Measurements from ENCODE around the gene PRSS27.
"Not testable (repeated sequence)": the region's sequence is repeated elsewhere in the genome, so short reads cannot be mapped to it uniquely, and the experiment has no call there.

DNA sequence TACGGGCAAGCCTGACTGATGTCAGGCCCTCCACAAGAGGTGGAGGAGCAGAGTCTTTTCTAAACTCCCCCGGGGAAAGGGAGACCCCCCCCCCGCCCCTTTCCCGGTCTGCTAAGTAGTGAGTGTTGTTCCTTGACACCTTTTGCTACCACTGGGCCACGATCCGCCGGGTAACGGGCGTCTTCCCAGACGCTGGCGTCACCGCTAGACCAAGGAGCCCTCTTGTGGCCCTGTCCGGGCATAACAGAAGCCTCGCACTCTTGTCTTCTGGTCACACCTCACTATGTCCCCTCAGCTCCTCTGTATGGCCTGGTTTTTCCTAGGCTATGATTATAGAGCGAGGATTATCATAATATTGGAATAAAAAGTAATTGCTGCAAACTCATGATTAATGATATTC is 50.0 kb downstream of the PRSS27 start:
- TF ChIP-seq POLR2A (IDR thresholded peaks at IDR 0.05) = not testable (repeated sequence)
- TF ChIP-seq, protein P1, sequence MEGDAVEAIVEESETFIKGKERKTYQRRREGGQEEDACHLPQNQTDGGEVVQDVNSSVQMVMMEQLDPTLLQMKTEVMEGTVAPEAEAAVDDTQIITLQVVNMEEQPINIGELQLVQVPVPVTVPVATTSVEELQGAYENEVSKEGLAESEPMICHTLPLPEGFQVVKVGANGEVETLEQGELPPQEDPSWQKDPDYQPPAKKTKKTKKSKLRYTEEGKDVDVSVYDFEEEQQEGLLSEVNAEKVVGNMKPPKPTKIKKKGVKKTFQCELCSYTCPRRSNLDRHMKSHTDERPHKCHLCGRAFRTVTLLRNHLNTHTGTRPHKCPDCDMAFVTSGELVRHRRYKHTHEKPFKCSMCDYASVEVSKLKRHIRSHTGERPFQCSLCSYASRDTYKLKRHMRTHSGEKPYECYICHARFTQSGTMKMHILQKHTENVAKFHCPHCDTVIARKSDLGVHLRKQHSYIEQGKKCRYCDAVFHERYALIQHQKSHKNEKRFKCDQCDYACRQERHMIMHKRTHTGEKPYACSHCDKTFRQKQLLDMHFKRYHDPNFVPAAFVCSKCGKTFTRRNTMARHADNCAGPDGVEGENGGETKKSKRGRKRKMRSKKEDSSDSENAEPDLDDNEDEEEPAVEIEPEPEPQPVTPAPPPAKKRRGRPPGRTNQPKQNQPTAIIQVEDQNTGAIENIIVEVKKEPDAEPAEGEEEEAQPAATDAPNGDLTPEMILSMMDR (IDR thresholded peaks at IDR 0.05) = peak; percentile 50 to 77 (median 66)
